HCEC 1CT (cell line): ENCODE data around the gene ELF4.

Experiments
- DNase-seq: peaks from one replicate; pipeline ENCODE4 v3.0.0-alpha.2; 2017

The ELF4 gene

DNA sequence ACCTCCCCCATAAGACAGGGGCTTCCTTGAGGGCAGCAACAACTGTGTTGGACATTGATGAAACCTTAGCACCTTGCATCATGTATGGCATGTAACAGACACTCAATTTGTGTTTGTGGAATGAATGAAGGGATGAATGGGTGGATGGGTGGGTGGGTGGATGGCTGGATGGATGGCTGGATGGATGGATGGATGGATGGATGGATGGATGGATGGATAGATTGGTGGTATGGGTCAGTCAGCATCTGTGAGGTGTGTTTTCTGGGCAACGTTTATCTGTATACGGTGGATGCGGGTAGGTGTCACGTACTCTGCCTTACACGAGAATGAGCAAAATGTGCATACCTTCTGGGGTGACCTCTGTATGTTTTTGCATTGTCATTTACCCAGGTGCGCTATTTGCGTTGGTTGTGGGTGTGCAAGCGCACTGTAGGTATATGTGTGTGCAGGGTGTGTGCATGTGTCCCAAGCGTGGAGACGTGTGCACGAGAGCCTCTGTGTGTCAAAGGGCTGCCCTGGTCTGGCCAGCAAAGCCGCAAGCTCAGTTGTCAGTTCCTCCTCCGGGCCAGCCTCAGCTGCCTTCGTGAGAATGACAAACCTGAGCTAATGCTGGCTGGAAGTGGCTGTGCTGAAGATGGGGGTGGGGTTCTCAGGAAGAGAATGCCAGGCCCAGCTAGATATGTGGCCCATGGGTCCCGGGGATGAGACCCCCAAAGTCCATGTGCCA, 26.5 kb downstream of the ELF4 start:
- no peak for DNase-seq

DNA sequence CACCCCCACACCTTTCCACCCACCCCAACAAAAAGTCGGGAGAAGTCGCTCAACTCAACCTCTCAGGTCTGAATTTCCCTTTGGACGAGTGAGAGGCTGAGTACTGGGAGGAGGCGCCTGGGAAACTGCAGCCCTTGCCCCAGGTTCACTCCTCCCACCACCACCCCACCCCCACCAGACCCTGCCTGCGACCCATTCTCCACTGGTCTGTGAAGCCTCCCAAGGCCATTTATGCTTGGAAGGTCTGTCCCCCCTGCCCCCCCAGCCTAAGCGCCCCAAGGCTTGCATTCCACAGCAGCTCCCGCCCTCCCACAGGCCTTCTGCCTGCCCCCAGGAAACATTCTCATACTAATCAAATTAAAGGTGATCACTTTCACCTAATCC, 27.2 kb downstream of the ELF4 start:
- DNase-seq, result no peak

DNA sequence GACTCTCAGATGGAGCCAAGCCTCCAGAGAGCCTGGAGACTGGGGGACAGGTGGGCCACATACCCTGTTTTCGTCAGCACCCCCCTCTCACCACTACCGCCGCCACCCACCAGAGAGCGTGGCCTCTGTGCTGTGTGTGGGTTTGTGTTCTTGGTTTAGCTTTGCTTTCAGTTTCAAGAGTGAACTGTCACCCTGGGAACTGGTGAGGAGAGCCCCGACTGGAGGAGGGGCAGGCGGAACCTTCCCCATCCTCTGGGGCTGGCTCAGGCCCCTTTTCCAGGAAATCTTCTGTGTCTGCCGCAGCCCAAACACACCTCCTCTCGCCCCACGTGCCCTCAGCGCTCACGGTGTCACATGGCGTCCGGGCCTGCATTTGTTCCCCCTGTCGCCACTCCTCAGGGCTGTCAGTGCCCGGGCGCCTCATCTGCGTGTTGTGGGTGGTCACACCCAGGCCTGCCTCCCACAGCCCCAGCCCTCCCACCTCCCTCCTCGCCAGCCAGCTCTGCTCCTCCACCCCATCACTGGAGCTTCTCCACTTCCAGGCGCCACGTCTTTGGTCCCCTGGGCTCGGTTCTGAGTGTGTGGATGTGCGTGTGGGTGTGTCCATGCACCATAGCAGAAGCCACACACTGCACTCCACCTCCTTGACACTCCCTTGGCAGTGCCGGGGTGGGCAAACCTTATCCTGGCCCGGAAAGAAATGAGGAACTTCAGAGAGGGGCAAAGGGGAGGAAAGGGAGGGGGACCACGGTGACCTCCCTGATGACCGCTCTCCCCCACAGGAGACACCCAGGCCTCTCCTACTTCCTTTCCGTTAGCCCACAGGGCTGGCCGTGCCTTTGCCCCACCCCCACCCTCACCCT, 27.8 kb downstream of the ELF4 start:
- no peak for DNase-seq

DNA sequence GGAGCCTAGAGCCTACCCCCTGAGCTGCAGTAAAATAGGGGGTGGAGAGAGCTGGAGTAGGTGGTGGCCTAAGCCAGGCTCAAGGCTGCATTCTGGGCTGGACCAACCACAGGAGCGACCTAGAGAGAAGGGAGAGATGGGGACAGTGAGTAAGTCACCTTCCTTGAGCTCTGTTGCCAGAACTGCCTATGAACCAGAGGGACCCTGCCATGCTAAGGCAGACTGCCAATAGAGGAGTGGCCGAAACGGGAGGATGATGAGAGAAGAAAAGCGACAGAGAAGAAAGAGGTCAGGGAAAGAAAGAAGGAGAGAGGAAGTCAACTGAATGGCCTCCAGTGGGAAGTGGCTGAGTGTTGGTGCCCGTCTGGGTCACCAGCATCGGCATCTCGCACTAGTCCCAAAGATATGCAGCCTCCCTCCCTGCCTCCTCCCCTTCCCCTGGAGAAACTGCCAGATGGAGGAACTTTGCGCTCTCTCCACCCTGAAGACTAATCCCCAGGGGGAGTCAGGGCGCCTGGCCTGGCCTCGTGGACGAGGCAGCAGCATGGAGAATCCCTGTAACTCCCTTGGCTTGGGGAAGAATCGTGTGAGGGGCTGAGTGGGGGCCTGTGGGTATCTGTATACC, 28.8 kb downstream of the ELF4 start:
- no peak for DNase-seq

DNA sequence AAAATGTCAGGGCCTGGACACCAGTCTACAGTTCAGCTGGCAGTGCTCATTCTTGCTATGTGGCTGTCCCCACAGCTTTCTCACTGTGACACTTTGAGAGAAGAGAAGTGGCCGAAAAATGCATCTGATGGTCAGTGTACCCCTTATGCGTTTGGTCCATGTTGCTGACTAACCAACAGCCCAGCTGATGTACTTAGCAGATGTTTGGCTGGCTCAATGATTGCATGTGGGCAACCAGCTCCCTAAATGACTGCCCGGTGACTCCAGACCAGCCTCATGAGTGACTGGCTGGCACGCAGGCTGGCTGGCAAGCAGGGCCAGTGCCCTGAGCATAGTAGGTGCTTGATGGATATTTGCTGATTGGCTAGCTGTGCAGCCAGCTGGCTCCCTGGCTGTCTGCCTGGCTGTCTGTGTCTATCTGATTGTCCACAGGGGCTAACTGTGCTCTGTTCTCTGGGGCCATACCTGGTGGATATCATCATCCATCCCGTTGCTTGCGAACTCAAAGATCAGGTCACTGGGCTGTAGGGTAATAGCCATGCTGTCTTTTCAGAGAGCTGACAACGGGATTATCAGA, 29.4 kb downstream of the ELF4 start:
- DNase-seq, result no peak

DNA sequence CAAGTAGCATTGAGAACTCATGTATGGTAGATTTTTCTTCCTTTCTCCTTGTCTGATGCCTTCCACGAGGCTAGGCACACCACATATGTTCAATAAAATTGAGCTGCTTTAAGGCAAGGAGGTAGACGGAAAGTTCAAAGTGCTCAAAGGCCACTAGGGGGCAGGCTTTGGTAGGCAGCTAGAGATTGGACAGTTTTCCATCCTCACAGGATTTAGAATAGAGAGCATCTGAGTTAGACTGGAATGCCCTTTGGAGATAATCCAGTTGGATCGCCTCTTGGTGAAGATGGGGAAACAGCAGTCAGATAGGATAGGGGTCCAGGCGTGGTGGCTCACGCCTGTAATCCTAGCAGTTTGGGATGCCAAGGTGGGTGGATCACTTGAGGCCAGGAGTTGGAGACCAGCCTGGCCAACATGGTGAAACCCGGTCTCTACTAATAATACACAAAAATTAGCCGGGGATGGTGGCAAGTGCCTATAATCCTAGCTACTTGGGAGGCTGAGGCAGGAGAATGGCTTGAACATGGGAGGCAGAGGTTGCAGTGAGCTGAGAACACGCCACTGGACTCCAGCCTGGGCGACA, 30.4 kb downstream of the ELF4 start:
- peak; percentile 61 for DNase-seq

DNA sequence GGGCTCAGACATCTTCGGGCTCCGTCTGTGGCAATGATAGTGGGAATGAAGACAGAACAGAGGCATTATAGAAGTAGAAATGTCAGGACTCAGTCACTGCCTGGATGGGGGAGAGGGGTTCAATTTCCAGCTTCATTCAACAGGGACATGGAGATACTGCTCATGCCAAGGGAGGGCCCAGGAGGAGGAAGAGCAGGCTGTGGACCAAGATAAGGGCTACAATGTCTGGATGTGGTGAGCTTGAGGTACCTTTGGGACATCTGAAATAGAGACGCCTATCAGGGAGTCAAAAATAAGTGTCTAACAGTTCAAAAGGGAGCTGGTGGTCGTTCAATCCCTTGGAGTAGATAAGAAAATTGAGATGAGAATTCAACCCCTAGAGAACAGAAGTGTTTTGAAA, 34.5 kb downstream of the ELF4 start:
- DNase-seq, result no peak

DNA sequence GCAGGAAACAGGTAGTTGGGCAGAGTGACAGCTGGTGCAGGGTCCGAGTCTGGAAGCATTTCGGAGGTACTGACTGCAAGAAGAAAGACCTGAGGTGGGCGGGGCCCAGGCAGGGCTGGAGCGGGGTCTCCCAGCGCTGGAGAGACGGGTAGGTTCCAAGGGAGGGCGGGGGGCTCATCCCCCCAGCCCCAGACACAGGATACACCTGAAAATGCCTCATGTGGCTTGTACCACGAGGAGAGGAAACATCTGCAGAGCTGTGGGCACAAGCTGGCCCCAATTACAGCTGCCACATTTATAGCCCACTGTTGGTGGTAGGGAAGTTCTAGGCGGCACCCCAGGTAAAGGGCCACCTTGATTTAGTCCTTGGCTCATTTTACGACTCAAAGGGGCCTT, 38.0 kb downstream of the ELF4 start:
- no peak for DNase-seq

DNA sequence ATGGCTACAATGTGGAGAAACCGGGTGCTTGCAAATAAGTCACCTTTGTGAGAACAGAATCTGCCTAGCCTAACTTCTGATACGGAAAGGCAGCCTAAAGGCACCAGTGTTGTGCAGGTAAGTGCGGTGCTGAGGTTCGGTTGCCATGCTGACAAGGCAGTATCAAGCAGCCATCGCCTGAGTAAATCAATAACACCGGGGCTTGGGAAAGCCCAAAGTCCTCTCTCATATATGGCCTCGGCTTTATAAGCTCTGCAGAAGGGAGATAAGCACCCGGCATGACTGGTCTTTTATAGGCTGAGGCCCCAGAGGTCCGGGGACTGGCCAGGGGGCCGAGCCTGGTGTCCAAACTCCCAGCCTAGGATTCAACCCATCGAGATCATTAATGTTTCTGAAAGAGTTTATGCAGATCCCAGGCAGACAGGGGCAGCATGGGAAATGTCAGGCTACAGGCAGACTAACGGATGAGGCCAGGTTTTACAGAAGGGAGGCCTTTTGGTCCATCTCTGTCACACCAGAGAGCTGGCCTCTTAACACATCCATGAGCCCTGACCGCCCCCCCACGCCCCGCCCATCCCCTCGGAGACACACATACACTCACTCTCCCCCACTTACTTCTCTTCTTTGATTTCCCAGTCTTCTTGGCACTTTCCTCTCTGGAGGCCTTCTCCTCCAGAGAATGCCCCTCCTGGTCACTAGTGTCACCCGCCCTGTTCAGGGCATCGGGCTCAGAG, 38.5 kb downstream of the ELF4 start:
- no peak for DNase-seq

DNA sequence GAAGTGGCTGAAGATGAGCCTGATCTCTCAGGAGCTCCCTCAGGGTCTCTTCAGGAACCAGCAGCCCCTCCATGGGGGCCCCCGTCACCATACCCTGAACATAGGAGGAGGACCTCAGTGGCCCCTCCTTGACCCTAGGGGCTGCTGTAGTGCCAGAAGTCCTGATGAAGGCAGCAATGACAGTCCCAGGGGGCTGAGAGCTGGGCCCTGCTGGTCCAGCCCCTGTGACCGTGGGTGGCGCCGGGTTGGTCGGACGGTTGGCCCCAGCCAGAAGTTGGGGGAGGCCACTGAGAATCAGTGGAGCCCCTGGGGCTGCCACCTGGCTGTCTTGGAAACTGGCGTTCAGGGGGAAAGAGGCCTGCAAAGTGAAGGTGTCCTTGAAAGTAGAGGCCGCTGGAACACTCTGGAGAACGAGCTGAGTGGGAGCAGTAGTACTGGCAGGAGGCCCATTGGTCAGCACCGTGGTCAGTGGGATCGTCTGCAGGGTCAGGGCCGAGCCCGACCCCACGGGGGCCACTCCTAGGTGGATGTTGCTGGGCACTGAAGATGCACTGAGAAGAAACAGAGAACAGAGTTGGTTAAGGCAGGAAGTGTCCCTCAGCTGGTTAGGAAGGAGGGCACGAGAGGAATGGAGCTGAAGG, 43.2 kb downstream of the ELF4 start:
- no peak for DNase-seq

DNA sequence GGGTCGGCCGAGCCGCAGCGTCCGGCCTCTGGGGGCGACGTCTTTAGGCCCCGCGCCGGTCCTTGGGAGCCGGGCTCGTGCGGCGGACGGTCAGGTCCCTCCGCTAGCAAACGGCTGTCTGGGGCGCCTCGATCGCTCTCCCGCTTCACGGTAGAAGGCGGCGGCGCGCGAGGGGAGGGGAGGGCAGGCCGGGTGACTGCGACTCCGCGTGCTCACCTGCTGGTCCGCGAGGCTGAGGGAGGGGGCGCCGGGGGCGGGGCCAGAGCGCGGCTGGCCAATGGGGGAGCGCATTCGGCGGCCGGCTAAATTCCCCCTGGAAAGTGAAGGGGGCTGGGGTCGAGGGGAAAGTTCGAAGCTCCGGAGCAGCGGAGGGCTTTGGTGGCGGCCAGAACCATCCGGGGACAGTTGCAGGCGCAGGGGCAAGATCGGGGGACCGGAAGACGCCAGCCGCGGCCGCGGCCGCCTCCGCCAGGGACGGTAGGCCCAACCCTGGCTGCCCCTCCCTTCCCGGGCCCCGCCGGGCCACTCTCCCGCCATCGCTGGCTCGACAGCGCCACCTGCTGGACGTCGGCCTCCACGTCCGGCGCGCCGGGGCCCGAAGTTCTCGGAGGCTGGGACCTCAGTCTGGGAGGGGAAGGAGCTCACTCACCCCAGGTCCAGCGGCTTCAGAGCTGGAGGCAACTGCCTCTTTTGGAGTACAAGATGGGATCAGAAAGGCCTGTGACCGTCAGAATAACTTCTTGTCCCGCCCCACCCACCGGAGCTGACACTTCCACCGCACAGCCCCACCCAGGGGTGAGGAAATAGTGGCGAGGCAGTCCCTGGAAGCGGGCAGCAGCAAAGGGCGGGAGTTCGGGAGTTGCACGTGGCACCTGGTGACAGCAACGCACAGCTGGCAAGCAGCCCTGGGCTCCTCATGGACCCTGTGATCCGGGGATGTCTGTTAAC, 49.9 kb downstream of the ELF4 start:
- peak; percentile 41 for DNase-seq

DNA sequence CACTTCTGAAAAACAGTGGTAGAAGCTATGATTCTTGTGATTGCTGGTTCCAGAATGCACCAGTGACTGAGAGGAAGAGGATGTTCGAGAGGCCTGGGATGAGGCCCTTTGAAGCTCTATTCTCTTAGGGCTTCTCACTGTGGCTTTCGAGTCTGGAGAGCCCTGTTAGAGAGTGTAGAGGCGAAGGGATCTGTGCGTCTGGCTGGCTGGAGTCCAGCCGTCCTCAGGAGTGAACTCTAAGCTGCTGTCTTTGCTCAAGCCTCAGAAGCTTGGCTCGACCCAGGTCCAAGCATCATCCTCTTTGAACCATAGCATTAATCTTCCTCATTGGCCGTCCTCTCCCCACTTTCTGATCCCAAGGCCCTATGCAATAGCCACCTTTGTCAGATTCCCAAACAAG, 51.6 kb downstream of the ELF4 start:
- no peak for DNase-seq

DNA sequence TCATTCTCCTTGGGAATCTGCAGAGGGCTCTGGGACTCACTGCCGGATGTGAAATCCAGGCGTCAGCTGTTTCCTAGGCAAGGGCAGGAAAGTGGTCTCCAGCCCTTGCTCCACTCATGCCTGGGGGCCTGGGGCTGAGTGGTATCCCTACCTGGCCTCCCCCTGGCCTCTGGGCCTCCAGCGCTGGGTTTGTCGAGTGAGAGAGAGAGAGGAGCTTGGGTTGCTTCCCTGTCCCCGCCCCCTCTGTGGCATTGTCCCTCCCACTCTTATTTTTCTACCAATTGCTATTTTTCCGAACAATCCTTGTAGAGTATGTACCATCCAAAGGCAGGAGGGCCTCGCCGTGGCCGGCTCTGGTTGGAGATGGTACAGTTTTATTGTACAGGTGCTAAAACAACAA, 53.1 kb downstream of the ELF4 start:
- no peak for DNase-seq

DNA sequence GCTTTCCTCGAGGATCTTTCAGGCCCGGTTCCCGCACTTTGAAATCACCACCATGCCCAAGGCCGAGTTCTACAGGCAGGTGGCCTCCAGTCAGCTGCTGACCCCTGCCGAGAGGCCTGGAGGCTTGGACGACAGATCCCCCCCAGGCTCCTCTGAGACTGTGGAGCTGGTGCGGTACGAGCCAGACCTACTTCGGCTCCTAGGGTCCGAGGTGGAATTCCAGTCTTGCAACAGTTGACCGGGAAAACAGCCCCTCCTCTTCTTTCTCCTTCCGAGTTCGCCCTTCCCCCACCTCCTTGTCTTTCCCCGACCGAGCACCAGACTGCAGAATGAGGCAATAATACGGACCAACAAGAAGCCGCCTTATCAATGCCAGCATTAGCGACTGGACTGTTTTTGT, 54.4 kb downstream of the ELF4 start:
- no peak for DNase-seq

DNA sequence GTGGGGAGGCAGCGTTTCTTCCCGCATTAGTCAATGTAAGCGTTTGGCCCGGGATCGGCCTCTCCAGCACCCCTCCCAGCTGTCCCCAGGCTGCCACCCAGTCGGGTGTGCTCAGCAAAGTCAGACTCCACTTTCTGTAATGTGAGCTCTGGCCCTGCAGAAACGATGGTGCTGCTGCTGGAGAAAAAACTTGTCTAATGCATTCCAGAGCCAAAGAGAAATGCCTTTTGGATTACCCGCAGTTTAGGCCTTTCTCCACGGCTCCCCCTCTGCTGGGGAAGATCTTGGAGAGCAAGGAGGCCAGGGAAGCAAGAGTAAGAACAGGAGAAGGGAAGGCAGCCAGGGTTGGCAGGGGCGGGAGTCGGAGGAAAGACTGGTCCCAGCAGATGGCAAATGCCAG, 55.2 kb downstream of the ELF4 start:
- no peak for DNase-seq

DNA sequence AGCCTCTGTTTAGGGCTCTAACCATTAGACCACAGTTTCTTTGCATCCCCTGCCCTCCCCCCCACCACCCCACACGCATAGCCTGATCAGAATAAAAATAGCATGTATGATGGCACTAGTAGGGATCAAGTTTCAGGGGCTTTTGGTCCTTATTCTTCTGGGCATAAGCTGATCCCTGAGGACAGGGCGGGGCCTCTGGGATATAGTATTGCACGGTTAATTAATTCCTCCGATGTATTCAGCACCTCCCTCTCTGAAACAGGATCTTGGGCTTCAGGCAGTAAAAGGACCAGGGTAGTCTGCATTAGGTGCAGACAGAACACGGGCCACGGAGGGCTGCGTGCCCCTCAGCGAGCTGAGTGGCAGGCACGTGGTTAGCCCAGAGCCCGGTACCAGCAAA, 57.1 kb downstream of the ELF4 start:
- no peak for DNase-seq

DNA sequence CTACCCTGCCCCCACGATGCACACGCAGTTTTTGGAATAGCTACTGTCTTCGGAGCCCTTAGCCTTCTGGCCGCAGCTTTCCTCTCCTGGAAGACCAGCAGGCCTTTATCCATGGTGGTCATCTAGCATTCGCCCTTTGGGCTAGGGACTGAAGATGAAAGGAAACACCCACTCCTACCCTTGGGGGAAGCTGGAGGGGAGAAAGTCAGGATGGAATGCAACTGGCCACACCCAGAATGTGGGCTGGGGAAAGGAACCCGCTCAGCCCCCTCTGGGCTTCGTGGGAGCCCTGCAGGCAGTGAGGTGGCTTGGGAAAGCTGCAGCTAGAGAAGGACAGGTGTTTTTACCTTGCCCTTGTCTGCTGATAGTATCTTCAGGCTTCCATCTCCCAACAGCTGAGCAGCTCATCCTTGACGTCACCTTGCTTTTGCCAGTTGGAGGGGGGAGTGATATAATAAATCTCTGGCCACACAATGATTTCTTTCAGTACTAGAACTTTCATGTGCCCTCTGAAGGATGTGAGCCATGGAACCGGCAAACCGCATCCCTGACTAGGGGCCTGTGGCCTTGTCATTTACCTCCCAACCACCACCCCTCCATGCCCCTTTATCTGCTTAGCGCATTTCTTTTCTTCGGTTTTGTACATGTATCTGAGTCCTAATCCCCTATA, 59.0 kb downstream of the ELF4 start:
- DNase-seq, result no peak

DNA sequence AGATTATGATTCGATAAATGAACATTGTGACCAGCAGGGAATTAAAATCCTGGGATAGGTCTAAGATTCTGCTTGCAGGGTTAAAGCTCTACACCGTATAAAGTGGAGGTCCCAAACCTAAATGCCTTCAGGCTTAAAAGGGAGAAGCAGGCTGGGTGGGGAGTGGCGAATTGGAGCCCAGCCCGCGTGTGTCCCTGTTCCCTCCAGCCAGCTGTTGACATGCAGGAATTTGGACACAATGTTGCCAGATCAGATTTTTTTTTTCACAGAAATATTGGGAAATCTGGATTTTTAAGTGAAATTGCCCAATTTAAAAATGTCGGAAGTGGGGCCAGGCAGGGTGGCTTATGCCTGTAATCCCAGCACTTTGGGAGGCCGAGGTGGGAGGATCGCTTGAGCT, 60.5 kb downstream of the ELF4 start:
- no peak for DNase-seq

DNA sequence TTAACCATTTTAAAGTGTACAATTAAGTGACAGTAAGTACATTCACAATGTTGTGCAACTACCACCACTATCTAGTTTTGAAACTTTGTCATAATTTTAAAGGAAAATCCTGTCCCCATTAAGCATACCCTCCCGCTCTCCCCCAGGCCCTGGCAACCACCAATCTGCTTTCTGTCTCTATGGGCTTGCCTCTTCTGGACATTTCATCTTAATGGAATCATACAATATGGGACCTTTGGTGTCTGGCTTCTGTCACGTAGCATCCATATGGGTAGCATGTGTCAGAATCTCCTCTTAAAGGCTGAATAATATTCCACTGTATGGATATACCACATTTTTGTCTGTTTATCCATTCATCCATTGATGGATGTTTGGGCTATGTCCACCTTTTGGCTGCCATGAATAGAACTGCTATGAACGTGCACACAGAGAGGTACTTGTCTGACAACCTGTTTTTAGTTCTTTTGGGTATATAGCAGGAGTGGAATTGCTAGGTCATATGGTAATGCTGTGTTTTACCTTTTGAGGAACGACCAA, 61.5 kb downstream of the ELF4 start:
- DNase-seq, result no peak

DNA sequence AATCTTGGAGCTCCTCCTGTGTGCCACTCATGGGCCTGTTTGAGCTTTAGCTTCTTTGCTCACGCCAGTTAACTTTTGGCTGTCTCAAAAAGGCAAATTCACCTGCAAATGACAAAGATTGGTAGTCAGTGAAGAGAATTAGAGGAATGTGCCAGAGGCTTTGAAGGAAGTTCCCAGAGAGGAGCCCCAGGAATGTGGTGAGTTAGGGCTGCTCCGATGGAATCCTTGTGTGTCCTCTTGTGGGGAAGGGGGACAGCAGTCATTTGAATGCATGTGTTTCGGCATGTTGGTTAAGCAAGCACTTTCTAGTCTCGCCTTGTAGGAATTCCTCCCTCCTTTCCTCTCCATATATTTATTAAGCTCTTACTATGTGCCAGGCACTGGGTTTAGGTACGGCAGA, 62.9 kb downstream of the ELF4 start:
- DNase-seq, result no peak
